ENCODE measurements around the gene RTN4R. TPM values are rescaled to one million over a fixed set of nuclear protein-coding genes. Genes with fewer than 3 reads are reported as not detected.
"Not testable (repeated sequence)": the region's sequence is repeated elsewhere in the genome, so short reads cannot be mapped to it uniquely, and the experiment has no call there.

RTN4R gene
- polyA plus RNA-seq, 2 donors, result 1.9 to 2.5 TPM

DNA sequence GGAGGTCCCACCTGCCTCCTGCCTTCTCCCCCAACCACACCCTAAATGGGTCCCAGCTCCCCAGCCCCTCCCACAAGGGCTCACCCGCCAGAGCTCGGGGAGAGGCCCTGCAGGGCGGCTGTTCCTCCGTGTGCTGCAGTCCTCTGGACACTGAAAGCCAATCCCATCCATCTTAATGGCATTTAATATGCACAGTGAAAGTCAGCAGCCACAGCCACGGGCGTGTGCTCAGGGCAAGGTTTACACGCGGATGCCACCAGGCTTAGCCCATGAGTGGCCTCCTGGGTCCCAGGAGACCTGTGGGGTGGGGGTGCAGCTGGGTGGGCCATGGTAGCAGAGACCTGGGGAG is 18.2 kb upstream of the RTN4R start:
- not testable (repeated sequence) for H3K36me3 ChIP-seq (ENCODE audit: control insufficient read depth in 2 of 2, insufficient read depth in 2 of 2, low read length in 1 of 2); H3K27ac ChIP-seq (ENCODE audit: low read depth in 2 of 2, low read length in 1 of 2)
- WGBS, 2 donors, result 15 to 22% methylated on average over 8 of the region's 8 CpGs

DNA sequence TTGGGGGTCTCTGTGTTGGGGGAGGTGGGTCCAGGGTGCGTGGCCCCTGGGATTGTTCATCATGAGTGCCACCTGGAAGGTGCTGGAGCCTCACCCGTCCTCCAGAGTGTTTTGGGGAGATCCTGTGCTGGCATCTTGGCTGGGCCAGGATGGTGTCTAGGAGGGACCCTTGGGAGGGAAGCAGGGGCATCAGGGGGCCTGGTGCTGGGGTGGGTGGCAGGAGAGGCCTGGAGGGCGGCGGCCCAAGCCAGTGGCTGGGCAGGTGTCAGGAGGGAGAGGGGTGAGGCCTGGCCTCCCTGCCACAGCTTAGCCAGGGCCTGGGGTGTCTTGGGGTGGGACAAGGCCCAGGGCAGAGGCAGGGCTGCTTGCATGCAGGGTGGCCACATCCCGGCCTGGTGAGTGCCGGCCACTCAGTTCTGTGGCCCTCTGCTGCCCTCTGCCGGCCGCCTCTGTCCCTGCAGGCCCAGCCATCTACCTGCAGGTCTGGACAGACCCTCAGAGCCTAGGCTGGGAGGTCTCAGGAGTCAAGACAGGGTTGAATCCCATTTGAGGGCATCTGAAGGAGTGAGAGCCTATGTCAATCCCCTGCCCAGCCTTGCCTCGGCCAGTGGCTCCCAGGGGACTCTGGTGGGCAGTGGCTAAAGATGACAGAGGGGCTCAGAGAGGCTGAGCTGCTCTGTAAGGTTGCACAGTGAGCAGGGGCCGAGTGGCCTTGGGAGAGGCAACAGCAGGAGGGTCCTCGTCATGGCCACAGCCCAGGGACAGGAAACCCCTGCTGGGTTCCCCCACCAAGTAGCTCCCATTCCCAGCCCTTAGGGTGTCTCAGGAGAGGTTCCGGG is 17.6 kb upstream of the RTN4R start:
- H3K27ac ChIP-seq (ENCODE audit: low read depth in 2 of 2, low read length in 1 of 2); H3K4me1 ChIP-seq (ENCODE audit: control insufficient read depth in 2 of 2, insufficient read depth in 2 of 2, low read length in 1 of 2); H3K9me3 ChIP-seq (ENCODE audit: control insufficient read depth in 2 of 2, insufficient read depth in 1 of 2, low read depth in 1 of 2, low read length in 1 of 2); H3K4me3 ChIP-seq (ENCODE audit: low read depth in 1 of 2, low read length in 2 of 2); H3K36me3 ChIP-seq (ENCODE audit: control insufficient read depth in 2 of 2, insufficient read depth in 2 of 2, low read length in 1 of 2); H3K27me3 ChIP-seq (ENCODE audit: control insufficient read depth in 1 of 2, insufficient read depth in 2 of 2, low read length in 2 of 2): not testable (repeated sequence)
- WGBS, 2 donors, result 20 to 31% methylated on average over 7 to 11 of the region's 12 CpGs

More for the DNA sequence above, 18.2 kb upstream of the RTN4R start:
- not testable (repeated sequence) for H3K9me3 ChIP-seq (ENCODE audit: control insufficient read depth in 2 of 2, insufficient read depth in 1 of 2, low read depth in 1 of 2, low read length in 1 of 2); H3K27me3 ChIP-seq (ENCODE audit: control insufficient read depth in 1 of 2, insufficient read depth in 2 of 2, low read length in 2 of 2); H3K4me1 ChIP-seq (ENCODE audit: control insufficient read depth in 2 of 2, insufficient read depth in 2 of 2, low read length in 1 of 2); H3K4me3 ChIP-seq (ENCODE audit: low read depth in 1 of 2, low read length in 2 of 2)

DNA sequence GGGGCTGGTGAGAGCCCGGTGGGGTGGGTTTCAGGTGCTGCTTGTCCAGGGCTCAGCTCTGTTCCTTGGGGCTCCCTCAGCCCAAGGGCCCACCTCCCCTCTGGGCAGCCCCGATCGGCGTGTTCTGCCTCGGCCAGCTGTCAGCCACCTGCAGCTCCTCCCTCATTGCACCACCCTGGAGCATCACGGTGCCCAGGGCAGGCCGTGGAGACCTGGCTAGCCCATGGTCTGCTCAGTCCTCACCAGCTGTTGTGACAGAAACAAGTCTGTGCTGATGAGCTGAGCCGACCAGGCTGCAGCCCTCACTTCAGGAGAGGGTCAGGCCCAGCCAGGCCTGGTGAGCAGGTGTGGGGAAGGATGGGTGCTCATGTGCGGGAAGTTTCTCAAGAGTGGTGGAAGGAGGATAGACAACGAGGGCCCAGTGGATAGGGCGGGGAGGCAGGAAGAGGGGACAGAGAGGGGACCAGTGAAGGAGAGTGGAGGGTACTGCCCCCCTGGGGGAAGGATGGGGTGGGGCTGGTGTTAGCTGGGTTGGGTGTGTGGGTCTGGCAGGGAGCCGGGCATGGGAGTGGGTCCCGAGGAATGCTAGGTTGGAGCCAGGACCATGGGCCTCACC is 16.5 kb upstream of the RTN4R start:
- H3K9me3 ChIP-seq (ENCODE audit: control insufficient read depth in 2 of 2, insufficient read depth in 1 of 2, low read depth in 1 of 2, low read length in 1 of 2), result no peaks in the 10 kb centered on the region
- H3K4me1 ChIP-seq (ENCODE audit: control insufficient read depth in 2 of 2, insufficient read depth in 2 of 2, low read length in 1 of 2), result no peaks in the 10 kb centered on the region
- H3K4me3 ChIP-seq (ENCODE audit: low read depth in 1 of 2, low read length in 2 of 2), result no peak overlapping the region
- no peaks in the 10 kb centered on the region for H3K27me3 ChIP-seq (ENCODE audit: control insufficient read depth in 1 of 2, insufficient read depth in 2 of 2, low read length in 2 of 2)
- WGBS, 2 donors, result 77 to 79% methylated on average over 13 of the region's 13 CpGs
- H3K36me3 ChIP-seq (ENCODE audit: control insufficient read depth in 2 of 2, insufficient read depth in 2 of 2, low read length in 1 of 2), result no peaks in the 10 kb centered on the region
- H3K27ac ChIP-seq (ENCODE audit: low read depth in 2 of 2, low read length in 1 of 2), result no peak overlapping the region

DNA sequence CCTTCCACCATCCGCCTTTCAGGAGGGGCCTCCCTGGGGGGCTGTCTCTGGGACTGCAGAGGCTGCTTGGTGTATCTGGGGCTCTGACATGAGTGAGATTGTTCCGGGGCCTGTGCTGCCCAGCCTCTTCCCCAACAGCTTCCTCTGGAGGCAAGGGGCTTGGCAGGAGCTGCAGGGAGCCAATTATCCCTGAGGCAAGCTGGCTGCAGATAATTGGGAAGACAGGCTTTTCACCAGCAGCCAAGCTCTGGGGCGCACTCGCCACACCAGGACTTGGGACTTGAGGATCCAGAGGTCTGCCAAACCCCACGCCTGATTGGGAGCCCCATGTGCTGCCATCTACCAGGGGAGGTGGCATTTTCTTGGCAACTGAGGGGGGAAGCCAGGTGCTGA is 15.6 kb upstream of the RTN4R start:
- no peaks in the 10 kb centered on the region for H3K27me3 ChIP-seq (ENCODE audit: control insufficient read depth in 1 of 2, insufficient read depth in 2 of 2, low read length in 2 of 2)
- 48 to 58% methylated on average over 5 of the region's 5 CpGs for WGBS, 2 donors
- H3K4me1 ChIP-seq (ENCODE audit: control insufficient read depth in 2 of 2, insufficient read depth in 2 of 2, low read length in 1 of 2), result no peaks in the 10 kb centered on the region
- no peak overlapping the region for H3K4me3 ChIP-seq (ENCODE audit: low read depth in 1 of 2, low read length in 2 of 2)
- H3K36me3 ChIP-seq (ENCODE audit: control insufficient read depth in 2 of 2, insufficient read depth in 2 of 2, low read length in 1 of 2), result no peaks in the 10 kb centered on the region
- H3K9me3 ChIP-seq (ENCODE audit: control insufficient read depth in 2 of 2, insufficient read depth in 1 of 2, low read depth in 1 of 2, low read length in 1 of 2), result no peaks in the 10 kb centered on the region
- H3K27ac ChIP-seq (ENCODE audit: low read depth in 2 of 2, low read length in 1 of 2), result no peak overlapping the region

DNA sequence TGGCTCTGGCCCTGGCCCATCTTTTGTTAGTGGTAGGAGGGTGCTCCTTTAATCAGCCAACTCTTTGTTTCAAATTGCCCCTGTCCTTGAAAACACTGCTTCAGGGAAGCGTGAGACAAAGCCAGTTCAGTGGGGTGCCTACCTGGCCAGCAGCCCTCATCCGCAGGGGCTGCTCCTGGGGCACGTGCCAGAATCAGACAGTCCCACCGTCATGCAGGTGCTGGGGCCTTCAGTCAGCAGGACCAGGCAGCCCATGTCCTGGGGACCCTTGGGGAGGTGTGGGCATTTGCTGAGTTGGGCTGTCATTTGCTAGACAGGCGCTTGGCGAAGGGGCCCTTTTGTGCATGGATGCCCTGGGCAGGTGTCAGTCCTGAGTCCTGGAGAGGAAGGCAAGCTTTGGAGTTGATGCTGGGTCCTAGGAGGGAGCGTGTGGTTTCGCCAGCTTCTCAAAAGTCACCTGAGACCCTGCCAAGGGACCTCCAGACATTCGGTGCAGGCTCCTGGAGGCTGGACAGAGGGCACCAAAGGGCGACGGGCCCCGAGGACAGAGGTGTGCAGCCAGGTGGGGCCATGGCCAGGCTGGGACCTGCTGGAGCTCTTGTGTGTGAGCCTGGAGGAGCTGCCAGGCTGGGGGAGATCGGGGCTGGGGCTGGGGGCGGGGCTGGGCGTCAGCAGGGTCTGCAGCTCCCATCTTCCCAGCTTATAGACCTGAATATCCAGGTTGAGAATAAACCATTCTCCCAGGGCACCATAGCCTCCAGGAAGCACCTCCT is 15.0 kb upstream of the RTN4R start:
- Histone ChIP-seq H3K4me3 (ENCODE audit: low read depth in 1 of 2, low read length in 2 of 2) (no peak overlapping the region), H3K27me3 (ENCODE audit: control insufficient read depth in 1 of 2, insufficient read depth in 2 of 2, low read length in 2 of 2) (no peaks in the 10 kb centered on the region), H3K27ac (ENCODE audit: low read depth in 2 of 2, low read length in 1 of 2) (no peak overlapping the region), H3K36me3 (ENCODE audit: control insufficient read depth in 2 of 2, insufficient read depth in 2 of 2, low read length in 1 of 2) (no peaks in the 10 kb centered on the region), H3K9me3 (ENCODE audit: control insufficient read depth in 2 of 2, insufficient read depth in 1 of 2, low read depth in 1 of 2, low read length in 1 of 2) (no peaks in the 10 kb centered on the region), H3K4me1 (ENCODE audit: control insufficient read depth in 2 of 2, insufficient read depth in 2 of 2, low read length in 1 of 2) (no peaks in the 10 kb centered on the region)
- 73 to 75% methylated on average over 15 of the region's 15 CpGs for WGBS, 2 donors

DNA sequence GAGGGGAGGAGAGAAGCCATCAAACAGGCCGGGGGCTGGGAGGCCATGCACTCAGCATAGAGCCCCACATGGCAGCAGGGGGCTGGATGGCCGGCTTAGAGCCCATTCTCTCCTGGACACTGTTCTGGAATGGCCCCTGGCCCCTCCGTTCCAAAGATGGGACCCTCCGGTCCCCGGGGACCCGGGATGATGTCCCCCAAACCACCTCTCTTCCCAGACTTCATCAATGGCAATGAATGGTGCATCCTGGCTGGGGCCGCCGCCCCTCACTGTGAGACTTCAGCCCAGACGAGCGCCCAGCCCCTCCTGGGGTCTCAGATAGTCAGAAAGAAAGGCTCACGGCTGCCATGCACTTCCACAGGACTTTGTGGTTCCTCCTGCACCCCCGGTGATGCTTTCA is 13.8 kb upstream of the RTN4R start:
- Histone ChIP-seq H3K36me3 (ENCODE audit: control insufficient read depth in 2 of 2, insufficient read depth in 2 of 2, low read length in 1 of 2) (no peaks in the 10 kb centered on the region), H3K27ac (ENCODE audit: low read depth in 2 of 2, low read length in 1 of 2) (no peak overlapping the region), H3K9me3 (ENCODE audit: control insufficient read depth in 2 of 2, insufficient read depth in 1 of 2, low read depth in 1 of 2, low read length in 1 of 2) (no peaks in the 10 kb centered on the region), H3K27me3 (ENCODE audit: control insufficient read depth in 1 of 2, insufficient read depth in 2 of 2, low read length in 2 of 2) (no peaks in the 10 kb centered on the region), H3K4me3 (ENCODE audit: low read depth in 1 of 2, low read length in 2 of 2) (no peak overlapping the region), H3K4me1 (ENCODE audit: control insufficient read depth in 2 of 2, insufficient read depth in 2 of 2, low read length in 1 of 2) (no peaks in the 10 kb centered on the region)
- 78 to 81% methylated on average over 12 of the region's 12 CpGs for WGBS, 2 donors

DNA sequence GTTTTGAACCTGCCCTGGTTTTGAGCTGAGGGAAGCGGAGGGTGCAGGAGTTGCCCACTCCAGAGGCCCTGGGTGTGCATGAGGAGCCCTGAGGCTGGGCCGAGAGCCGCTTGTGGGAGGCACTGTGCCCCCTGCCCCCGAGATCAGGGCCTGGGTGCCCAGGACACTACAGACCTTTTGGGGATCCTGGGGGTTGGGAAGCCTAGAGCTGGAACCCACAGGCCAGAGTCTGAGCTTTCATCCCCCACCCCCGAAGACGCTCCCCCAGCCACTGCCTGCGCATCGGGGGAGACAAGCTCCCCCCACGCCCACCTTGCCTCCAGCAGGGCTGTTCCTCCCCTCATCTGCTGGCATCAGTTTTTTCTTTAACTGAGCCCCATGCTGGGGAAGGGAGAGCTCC is 13.4 kb upstream of the RTN4R start:
- H3K27me3 ChIP-seq (ENCODE audit: control insufficient read depth in 1 of 2, insufficient read depth in 2 of 2, low read length in 2 of 2); H3K4me1 ChIP-seq (ENCODE audit: control insufficient read depth in 2 of 2, insufficient read depth in 2 of 2, low read length in 1 of 2); H3K27ac ChIP-seq (ENCODE audit: low read depth in 2 of 2, low read length in 1 of 2); H3K4me3 ChIP-seq (ENCODE audit: low read depth in 1 of 2, low read length in 2 of 2); H3K36me3 ChIP-seq (ENCODE audit: control insufficient read depth in 2 of 2, insufficient read depth in 2 of 2, low read length in 1 of 2); H3K9me3 ChIP-seq (ENCODE audit: control insufficient read depth in 2 of 2, insufficient read depth in 1 of 2, low read depth in 1 of 2, low read length in 1 of 2): not testable (repeated sequence)
- 76 to 82% methylated on average over 4 to 9 of the region's 9 CpGs for whole genome bisulfite sequencing, 2 donors

DNA sequence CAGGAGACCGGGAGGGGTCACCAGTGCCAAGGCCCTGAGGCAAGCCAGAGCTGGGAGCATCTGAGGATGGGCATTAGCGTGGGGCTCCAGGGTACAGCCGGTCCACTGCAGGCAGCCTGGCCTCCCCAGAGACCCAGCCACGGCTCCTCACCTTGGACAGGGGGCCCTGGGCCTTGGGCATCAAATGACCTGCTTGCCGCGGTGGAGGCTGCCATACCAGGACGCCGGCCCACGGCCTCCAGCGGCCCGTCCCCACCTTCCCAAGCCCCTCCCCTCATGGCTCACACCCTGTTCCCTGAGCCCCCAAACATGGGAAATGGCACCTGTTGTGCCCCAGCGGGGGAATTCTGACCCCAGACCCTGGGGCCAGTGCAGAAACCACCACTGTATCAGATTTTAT is 12.7 kb upstream of the RTN4R start:
- Histone ChIP-seq H3K36me3 (ENCODE audit: control insufficient read depth in 2 of 2, insufficient read depth in 2 of 2, low read length in 1 of 2) (no peaks in the 10 kb centered on the region), H3K4me1 (ENCODE audit: control insufficient read depth in 2 of 2, insufficient read depth in 2 of 2, low read length in 1 of 2) (no peaks in the 10 kb centered on the region), H3K9me3 (ENCODE audit: control insufficient read depth in 2 of 2, insufficient read depth in 1 of 2, low read depth in 1 of 2, low read length in 1 of 2) (no peaks in the 10 kb centered on the region), H3K27ac (ENCODE audit: low read depth in 2 of 2, low read length in 1 of 2) (no peak overlapping the region), H3K27me3 (ENCODE audit: control insufficient read depth in 1 of 2, insufficient read depth in 2 of 2, low read length in 2 of 2) (no peaks in the 10 kb centered on the region), H3K4me3 (ENCODE audit: low read depth in 1 of 2, low read length in 2 of 2) (no peak overlapping the region)
- 65% methylated on average over 10 to 12 of the region's 12 CpGs for WGBS, 2 donors

DNA sequence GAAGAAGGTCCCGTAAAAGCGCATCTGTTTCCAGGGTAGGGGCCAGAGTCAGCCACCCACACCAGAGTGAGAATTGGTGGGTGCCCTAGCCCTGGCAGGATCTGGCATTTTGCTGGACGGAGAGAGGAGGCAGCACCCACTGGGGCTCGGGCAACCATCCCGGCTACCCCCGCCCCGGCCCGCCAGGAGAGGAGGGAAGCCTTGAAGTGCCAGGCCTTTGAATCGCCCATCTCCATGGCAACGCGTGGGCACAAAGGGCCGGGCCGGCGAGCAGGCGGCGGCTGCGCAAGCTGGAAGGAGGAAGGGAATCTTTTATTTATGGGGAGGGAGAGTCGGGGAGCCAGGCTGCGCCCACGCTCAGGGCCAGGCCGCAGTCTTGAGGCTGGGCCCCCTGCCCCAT is 12.0 kb upstream of the RTN4R start:
- 62 to 75% methylated on average over 12 to 18 of the region's 21 CpGs for WGBS, 2 donors
- H3K27me3 ChIP-seq (ENCODE audit: control insufficient read depth in 1 of 2, insufficient read depth in 2 of 2, low read length in 2 of 2); H3K9me3 ChIP-seq (ENCODE audit: control insufficient read depth in 2 of 2, insufficient read depth in 1 of 2, low read depth in 1 of 2, low read length in 1 of 2); H3K4me1 ChIP-seq (ENCODE audit: control insufficient read depth in 2 of 2, insufficient read depth in 2 of 2, low read length in 1 of 2); H3K27ac ChIP-seq (ENCODE audit: low read depth in 2 of 2, low read length in 1 of 2); H3K4me3 ChIP-seq (ENCODE audit: low read depth in 1 of 2, low read length in 2 of 2); H3K36me3 ChIP-seq (ENCODE audit: control insufficient read depth in 2 of 2, insufficient read depth in 2 of 2, low read length in 1 of 2): not testable (repeated sequence)

Measured in esophagus (tissue), 2 donors.